ENCODE results near the gene MED1.
A peak's percentile ranks its signal among the peaks of the same experiment; 100 is the strongest.
"Not testable (repeated sequence)": the region's sequence is repeated elsewhere in the genome, so short reads cannot be mapped to it uniquely, and the experiment has no call there.

MED1 gene, protein sequence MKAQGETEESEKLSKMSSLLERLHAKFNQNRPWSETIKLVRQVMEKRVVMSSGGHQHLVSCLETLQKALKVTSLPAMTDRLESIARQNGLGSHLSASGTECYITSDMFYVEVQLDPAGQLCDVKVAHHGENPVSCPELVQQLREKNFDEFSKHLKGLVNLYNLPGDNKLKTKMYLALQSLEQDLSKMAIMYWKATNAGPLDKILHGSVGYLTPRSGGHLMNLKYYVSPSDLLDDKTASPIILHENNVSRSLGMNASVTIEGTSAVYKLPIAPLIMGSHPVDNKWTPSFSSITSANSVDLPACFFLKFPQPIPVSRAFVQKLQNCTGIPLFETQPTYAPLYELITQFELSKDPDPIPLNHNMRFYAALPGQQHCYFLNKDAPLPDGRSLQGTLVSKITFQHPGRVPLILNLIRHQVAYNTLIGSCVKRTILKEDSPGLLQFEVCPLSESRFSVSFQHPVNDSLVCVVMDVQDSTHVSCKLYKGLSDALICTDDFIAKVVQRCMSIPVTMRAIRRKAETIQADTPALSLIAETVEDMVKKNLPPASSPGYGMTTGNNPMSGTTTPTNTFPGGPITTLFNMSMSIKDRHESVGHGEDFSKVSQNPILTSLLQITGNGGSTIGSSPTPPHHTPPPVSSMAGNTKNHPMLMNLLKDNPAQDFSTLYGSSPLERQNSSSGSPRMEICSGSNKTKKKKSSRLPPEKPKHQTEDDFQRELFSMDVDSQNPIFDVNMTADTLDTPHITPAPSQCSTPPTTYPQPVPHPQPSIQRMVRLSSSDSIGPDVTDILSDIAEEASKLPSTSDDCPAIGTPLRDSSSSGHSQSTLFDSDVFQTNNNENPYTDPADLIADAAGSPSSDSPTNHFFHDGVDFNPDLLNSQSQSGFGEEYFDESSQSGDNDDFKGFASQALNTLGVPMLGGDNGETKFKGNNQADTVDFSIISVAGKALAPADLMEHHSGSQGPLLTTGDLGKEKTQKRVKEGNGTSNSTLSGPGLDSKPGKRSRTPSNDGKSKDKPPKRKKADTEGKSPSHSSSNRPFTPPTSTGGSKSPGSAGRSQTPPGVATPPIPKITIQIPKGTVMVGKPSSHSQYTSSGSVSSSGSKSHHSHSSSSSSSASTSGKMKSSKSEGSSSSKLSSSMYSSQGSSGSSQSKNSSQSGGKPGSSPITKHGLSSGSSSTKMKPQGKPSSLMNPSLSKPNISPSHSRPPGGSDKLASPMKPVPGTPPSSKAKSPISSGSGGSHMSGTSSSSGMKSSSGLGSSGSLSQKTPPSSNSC (N-terminal part only)

DNA sequence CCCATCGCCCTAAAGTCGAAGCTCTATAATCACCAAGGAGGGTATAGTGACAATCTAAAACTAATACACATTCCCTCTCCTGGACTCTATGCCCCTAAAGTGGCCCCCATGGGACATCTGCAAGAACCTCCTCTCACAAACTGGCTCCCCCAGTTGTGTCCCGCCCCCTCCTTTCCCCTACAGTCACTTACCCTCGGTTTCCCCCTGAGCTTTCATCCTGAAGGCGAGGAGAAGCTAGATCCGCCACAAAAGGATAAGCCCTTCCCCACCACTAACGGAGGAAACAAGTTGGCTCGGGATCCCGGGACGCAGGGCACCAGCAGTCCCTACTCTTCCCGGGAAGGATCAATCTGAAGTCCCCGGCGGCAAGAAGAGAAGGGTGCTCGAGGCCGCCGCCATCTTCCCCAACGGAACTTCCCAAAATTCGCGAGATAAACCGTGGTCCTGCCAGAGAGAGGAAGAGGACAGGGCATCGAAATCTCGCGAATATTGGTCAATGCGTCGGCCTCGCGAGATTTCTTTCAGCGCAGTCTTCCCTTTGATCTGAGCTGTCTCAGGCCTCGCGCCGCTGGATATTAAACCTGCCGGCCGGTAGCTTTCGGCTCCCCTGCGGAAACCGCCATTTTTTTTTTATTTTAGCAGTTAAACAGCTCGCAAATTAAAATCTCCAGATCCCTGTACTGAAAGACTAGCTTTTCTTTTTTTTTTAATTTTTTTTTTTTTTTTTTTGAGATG is at the start of gene MED1:
Gene MED1, minus strand, starts transcription at position 417 of the 735 bp plus-strand sequence. Its CDS starts 201 bp downstream, at position 216.
- DNase-seq (ENCODE audit: low read depth in 3 of 3): peak; percentile 68 to 80 (median 78)

DNA sequence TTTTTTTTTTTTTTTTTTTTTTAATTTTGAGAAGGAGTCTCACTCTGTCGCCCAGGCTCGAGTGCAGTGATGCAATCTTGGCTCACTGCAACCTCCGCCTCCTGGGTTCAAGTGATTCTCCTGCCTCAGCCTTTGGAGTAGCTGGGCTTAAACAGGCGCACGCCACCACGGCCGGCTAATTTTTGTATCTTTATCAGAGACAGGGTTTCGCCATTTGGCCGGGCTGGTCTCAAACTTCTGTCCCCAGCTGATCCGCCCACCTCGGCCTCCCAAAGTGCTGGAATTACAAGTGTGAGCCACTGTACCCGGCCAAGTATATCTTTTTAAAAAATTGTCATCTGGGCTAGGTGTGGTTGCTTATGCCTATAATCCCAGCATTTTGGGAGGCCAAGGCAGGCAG is 45.9 kb upstream of the MED1 start:
- DNase-seq (ENCODE audit: low read depth in 3 of 3): not testable (repeated sequence)

DNA sequence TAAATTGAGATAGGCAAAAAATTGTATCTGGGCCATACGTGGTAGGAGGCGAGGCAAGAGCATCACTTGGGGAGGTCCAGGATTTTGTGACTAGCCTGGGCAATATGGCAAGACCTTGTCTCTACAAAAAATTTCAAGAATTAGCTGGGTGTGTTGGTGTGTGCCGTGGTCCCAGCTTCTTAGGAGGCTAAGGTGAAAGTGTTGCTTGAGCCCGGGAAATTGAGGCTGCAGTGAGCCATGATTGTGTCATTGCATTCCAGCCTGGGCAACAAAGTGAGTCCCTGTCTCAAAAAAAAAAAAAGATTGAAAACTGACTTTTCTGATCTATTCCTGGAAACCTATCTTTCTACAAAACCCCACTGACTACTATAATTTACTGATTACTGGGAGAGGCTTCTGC is 36.9 kb upstream of the MED1 start:
- DNase-seq (ENCODE audit: low read depth in 3 of 3): no peak

DNA sequence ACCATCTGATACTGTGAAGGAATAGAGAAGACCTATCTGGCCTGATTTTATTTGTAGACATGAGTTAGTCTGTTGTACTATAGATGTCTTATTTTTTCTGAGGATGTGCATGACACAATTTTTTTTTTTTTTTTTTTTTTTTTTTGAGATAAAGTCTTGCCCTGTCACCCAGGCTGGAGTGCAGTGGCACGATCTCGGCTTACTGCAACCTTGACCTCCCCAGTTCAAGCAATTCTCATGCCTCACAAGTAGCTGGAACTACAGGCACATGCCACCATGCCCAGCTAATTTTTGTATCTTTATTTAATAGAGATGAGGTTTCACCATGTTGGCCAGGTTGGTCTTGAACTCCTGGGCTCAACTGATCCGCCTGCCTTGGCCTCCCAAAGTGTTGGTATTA is 36.4 kb upstream of the MED1 start:
- not testable (repeated sequence) for DNase-seq (ENCODE audit: low read depth in 3 of 3)

DNA sequence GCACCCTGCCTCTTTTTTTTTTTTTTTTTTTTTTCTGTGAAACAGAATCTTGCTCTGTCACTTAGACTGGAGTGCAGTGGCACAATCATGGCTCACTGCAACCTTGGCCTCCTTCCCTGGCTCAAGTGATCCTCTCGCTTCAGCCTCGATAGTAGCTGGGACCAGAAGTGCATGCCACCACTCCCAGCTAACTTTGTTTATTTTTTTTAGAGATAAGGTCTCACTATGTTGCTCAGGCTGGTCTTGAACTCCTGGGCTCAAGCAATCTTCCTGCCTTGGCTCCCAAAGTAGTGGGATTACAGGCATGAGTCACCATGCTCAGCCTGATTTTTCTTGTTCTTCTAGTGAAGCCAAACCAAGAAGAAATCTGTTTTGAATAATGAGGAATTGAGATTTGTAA is 35.2 kb upstream of the MED1 start:
- no peak for DNase-seq (ENCODE audit: low read depth in 3 of 3)

DNA sequence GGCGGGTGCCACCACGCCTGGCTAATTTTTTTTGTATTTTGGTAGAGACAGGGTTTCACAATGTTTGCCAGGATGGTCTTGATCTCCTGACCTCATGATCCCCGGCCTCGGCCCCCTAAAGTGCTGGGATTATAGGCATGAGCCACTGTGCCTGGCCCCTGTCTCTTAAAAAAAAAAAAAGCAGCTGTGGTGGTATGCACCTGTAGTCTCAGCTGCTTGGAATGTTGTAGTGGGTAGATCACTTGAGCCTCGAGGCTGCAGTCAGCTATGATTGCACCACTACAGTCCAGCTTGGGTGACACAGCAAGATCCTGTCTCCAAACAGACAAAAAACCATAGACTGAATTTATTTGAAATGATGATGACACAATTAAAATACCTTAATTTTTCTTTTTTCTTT is 34.5 kb upstream of the MED1 start:
- DNase-seq (ENCODE audit: low read depth in 3 of 3): no peak

DNA sequence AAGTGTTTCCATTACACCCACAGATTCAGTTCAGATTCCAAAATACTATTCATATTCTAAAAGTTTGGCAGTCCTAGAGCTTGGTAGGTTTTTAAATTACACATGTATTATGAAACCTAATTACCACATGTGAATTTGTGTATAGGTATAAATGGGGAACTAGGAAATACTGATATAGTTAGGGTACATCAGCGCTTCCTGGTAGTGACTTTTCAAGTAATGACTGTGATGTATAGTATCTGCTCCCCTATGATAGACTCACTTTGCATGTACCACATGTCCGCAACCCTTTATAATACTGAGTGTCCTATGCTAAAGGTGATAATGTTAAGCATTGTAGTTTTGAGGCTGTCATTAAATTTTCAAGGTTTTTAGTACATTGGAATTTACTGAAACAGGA is 33.1 kb upstream of the MED1 start:
- no peak for DNase-seq (ENCODE audit: low read depth in 3 of 3)

DNA sequence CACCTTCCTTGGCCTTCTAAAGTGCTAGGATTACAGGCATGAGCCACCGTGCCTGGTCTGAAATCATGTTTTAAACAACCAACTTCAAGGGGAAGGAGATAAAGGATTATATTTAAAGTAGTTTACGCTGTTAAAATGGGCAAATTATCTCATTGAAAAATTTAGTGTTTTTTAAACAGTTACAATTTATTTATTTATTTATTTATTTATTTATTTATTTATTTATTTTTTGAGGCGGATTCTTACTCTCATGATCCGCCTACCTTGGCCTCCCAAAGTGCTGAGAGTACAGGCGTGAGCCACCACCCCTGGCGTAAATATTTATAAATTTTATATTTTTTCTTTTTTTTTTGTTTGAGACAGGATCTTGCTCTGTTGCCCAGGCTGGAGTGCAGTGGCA is 32.4 kb upstream of the MED1 start:
- no peak for DNase-seq (ENCODE audit: low read depth in 3 of 3)

DNA sequence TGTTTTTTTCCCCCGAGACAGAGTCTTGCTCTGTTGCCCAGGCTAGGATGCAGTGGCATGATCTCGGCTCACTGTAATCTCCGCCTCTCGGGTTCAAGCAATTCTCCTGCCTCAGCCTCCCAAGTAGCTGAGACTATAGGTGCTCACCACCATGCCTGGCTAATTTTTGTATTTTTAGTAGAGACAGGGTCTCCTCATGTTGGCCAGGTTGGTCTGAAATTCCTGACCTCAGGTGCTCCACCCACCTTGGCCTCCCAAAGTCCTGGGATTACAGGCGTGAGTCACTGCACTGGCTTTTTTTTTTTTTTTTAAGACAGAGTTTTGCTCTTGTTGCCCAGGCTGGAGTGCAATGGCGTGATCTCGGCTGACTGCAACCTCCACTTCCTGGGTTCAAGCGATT is 28.6 kb upstream of the MED1 start:
- DNase-seq (ENCODE audit: low read depth in 3 of 3): not testable (repeated sequence)

DNA sequence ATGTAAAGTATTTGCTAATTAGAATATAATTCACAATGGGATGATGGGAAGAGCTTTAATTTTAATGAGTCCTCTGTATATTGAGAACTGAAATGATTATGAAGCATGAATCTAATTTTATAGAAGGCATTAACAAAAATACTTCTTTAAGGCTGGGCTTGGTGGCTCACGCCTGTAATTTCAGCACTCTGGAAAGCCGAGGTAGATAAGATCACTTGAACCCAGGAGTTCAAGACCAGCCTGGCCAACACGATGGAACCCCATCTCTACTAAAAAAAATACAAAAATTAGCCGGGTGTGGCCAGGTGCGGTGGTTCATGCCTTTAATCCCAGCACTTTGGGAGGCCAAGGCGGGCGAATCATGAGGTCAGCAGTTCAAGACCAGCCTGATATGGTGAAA is 22.2 kb upstream of the MED1 start:
- no peak for DNase-seq (ENCODE audit: low read depth in 3 of 3)

DNA sequence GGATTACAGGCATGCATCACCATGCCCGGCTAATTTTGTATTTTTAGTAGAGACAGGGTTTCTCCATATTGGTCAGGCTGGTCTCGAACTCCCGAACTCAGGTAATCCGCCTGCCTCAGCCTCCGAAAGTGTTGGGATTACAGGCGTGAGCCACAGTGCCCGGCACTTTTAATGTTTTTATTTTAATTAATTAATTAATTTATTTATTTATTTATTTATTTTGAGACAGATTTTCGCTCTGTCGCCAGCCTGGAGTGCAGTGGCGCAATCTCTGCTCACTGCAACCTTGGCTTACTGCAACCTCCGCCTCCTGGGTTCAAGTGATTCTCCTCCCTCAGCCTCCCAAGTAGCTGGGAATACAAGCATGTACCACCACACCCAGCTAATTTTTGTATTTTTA is 17.5 kb upstream of the MED1 start:
- DNase-seq (ENCODE audit: low read depth in 3 of 3): not testable (repeated sequence)

DNA sequence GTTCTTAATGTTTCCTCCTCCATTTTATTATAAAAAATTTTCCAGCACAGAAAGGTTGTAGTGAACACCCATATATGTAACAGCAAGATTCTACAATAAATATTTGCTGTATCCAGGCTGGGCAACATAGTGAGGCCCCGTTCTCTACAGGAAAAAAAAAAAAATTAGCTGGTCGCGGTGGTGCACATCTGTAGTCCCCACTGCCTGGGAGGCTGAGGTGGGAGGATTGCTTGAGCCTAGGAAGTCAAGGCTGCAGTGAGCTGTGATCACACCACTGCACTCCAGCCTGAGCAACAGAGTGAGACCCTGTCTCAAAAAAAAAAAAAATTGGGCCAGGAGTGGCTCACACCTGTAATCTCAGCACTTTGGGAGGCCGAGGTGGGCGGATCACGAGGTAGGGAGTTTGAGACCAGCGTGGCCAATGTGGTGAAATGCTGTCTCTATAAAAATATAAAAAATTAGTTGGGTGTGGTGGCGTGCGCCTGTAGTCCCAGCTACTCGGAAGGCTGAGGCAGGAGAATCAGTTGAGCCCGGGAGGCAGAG is 13.6 kb upstream of the MED1 start:
- not testable (repeated sequence) for DNase-seq (ENCODE audit: low read depth in 3 of 3)

DNA sequence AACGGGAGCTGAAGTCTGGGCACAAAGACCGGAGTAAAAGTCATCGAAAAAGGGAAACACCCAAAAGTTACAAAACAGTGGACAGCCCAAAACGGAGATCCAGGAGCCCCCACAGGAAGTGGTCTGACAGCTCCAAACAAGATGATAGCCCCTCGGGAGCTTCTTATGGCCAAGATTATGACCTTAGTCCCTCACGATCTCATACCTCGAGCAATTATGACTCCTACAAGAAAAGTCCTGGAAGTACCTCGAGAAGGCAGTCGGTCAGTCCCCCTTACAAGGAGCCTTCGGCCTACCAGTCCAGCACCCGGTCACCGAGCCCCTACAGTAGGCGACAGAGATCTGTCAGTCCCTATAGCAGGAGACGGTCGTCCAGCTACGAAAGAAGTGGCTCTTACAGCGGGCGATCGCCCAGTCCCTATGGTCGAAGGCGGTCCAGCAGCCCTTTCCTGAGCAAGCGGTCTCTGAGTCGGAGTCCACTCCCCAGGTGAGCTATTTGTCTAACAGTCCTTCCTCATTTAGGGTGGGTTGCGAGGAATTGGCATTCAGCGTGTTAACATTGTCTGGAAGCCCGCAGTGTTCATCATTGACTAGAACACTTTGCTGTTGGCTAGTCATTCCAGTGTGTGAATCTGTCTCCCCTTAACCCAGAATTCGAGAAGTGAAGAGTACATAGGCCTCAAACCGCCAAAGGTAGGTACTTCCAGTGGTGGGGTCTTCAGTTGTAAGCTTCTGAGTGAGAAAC is 11.7 kb upstream of the MED1 start:
- DNase-seq (ENCODE audit: low read depth in 3 of 3): no peak

DNA sequence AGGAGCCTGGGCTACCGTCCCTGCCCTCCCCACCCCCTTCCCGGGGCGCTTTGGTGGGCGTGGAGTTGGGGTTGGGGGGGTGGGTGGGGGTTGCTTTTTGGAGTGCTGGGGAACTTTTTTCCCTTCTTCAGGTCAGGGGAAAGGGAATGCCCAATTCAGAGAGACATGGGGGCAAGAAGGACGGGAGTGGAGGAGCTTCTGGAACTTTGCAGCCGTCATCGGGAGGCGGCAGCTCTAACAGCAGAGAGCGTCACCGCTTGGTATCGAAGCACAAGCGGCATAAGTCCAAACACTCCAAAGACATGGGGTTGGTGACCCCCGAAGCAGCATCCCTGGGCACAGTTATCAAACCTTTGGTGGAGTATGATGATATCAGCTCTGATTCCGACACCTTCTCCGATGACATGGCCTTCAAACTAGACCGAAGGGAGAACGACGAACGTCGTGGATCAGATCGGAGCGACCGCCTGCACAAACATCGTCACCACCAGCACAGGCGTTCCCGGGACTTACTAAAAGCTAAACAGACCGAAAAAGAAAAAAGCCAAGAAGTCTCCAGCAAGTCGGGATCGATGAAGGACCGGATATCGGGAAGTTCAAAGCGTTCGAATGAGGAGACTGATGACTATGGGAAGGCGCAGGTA is 11.0 kb upstream of the MED1 start:
- peak in 1 of 3 experiments; percentile 54 for DNase-seq (ENCODE audit: low read depth in 3 of 3)

DNA sequence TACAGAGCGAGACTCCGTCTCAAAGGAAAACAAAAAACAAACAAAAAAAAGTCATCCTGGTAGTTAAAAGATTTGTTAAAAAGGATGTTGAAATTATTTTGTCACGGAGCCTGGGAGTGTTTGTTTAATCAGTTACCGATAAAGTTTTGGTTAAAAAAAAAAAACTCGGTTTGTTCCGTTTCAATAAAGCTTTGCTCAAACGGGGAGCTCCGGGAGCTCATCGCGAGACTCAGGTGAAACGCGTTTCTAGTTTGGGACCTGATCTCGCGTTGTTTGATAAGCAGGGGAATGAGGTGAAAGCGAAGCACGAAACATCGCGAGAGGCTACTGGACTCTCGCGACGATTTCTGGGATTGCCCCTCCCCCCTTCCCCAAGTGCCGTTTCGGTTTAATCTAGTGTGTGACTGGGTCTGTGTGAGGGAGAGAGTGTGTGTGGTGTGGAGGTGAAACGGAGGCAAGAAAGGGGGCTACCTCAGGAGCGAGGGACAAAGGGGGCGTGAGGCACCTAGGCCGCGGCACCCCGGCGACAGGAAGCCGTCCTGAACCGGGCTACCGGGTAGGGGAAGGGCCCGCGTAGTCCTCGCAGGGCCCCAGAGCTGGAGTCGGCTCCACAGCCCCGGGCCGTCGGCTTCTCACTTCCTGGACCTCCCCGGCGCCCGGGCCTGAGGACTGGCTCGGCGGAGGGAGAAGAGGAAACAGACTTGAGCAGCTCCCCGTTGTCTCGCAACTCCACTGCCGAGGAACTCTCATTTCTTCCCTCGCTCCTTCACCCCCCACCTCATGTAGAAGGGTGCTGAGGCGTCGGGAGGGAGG is 10.3 kb upstream of the MED1 start, which contains the start of gene CDK12:
Gene CDK12, plus strand, starts transcription at position 374 of the 813 bp plus-strand sequence. CDS start 586 bp downstream, outside the sequence.
- peak; percentile 79 to 93 (median 91) for DNase-seq (ENCODE audit: low read depth in 3 of 3)

DNA sequence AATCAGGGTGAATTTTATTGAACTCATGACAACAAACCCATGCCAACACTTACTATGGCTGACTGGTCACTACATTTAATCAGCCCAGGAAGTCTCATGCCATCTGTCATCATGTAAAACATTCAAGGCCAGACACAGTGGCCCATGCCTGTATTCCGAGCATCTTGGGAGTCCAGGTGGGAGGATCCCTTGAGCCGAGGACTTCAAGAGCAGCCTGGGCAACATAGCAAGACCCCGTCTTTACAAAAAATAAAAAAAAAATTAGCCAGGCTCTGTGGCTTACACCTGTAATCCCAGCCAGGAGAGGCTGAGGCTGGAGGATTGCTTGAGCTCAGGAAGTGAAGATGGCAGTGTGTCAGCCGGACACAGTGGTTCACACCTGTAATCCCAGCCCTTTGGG is 4.9 kb upstream of the MED1 start:
- no peak for DNase-seq (ENCODE audit: low read depth in 3 of 3)

DNA sequence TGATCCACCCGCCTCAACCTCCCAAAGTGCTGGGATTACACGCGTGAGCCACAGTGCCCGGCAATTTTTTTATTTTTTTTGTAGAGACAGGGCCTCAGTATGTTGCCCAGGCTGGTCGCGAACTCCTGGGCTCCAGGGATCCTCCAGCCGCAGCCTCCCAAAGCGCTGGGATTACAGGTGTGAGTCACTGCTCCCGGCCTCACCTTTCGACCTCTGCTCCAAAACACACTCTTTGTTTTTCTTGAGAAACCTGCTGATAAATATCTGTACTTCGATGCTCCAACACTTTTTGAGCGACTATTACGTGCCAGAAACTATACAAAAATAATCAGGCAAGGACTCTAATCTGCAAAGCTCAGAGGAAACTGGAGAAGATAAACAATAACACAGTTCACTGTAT is 1.0 kb downstream of the MED1 start:
- DNase-seq (ENCODE audit: low read depth in 3 of 3): no peak

DNA sequence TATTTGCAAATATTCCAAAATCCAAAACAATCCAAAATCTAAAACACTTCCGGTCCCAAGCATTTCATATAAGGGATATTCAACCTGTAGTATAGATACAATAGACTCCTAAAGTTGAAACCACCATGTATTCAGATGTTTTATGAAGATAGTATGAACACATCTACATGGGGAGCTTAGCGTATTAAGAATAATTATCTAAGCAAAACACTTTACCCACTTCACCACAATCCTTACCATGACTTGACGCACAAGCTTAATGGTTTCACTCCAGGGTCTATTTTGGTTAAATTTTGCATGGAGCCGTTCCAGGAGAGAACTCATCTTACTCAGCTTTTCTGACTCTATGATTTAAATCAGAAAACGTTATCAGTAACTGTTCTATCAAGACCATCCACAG is 3.5 kb downstream of the MED1 start:
- DNase-seq (ENCODE audit: low read depth in 3 of 3): no peak

DNA sequence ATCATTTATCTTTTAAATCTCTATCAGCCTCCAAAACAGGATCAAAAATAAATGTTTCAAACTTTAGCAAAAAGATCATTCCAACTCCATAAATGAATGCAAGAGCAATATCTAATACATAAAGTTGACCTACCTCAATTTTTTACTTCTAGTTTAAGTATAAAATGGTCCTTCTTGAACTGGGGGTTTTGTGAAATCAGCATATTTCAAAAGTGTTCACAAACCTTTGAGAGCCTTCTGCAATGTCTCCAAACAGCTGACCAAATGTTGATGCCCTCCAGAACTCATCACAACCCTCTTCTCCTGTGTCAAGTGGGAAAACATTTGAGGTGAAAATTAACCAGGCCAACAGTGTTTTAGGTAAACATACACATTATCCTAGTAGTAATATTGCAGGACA is 7.7 kb downstream of the MED1 start:
- no peak for DNase-seq (ENCODE audit: low read depth in 3 of 3)
